Stimulated activated effector memory CD8-positive, alpha-beta T cell treated with anti-CD3 and anti-CD28 coated beads, Interleukin-12 subunit alpha, Interleukin-12 subunit beta, amount 100 ng/mL, for 72 hours (primary cell): ENCODE results near the gene GTF2H4.
A peak's percentile ranks its signal among the peaks of the same experiment; 100 is the strongest.

Experiments
- ATAC-seq: fragments of 150-1000 bp; cut with Tn5 transposase; 2 replicates; pipeline ENCODE4 v1.10.0; 2021
- DNase-seq, 2 donors: peaks; one replicate each; pipeline ENCODE4 v3.0.0; 2021 to 2022; ENCODE audit warnings: low spot score in 2 of 2
- H3K27ac Mint-ChIP-seq: one replicate; pipeline ENCODE4 v1.8.0; 2022; ENCODE audit warnings: mild to moderate bottlenecking, mixed read lengths
- H3K36me3 Mint-ChIP-seq: one replicate; pipeline ENCODE4 v1.8.0; 2022; ENCODE audit warnings: mild to moderate bottlenecking, mixed read lengths
- H3K4me1 Mint-ChIP-seq: one replicate; pipeline ENCODE4 v1.8.0; 2022; ENCODE audit warnings: mixed read lengths
- H3K4me3 Mint-ChIP-seq: one replicate; pipeline ENCODE4 v1.8.0; 2022; ENCODE audit warnings: mild to moderate bottlenecking, mixed read lengths
- H3K9me3 Mint-ChIP-seq: one replicate; pipeline ENCODE4 v1.8.0; 2022; ENCODE audit warnings: mixed read lengths

GTF2H4 gene

DNA sequence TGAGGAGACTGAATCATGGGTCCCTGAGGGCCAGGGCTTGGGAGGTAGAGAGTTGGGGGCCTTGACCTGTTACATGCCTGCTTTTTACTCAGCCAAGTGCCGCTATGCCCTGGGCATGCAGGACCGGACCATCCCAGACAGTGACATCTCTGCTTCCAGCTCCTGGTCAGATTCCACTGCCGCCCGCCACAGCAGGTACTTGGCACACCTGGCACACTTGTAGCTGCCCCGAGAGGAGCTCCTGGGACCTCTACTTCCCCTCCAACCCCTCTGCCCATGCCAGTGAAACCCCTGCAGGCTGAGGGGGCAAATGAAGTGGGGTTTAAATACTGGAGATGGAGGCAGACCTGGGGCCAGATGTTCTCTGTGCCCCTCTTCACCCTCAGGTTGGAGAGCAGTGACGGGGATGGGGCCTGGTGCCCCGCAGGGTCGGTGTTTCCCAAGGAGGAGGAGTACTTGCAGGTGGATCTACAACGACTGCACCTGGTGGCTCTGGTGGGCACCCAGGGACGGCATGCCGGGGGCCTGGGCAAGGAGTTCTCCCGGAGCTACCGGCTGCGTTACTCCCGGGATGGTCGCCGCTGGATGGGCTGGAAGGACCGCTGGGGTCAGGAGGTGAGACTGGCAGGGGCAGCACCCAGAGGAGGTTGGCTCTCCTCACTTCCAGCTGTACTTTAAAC lies 19.1 kb upstream of the GTF2H4 start:
- Mint-ChIP-seq H3K36me3 (peaks cover 6% of the 10 kb centered on the region), H3K9me3 (no peaks in the 10 kb centered on the region), H3K4me1 (peaks cover 20% of the 10 kb centered on the region), H3K27ac (no peak overlapping the region), H3K4me3 (no peak overlapping the region)
- ATAC-seq = no peak
- DNase-seq = no peak

DNA sequence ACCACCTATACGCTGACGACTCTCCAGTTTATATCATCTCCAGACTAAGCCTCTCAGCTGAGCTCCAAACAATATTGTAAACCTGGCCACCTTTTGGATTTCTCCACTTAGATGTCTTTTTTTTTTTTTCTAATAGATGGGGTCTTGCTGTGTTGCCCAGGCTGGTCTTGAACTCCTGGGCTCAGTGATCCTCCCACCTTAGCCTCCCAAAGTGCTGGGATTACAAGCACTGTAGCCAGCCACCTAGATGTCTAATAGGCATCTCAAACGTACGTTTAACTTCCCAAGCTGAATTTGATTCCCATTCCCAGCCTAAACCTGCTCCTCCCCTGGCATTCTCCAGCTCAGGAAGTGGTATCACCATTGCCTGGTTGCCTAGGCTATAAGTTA lies 18.5 kb upstream of the GTF2H4 start:
- Mint-ChIP-seq H3K4me3 (no peak overlapping the region), H3K9me3 (no peaks in the 10 kb centered on the region), H3K36me3 (peaks cover 6% of the 10 kb centered on the region), H3K27ac (no peak overlapping the region), H3K4me1 (peaks cover 20% of the 10 kb centered on the region)
- no peak for DNase-seq
- ATAC-seq = no peak

DNA sequence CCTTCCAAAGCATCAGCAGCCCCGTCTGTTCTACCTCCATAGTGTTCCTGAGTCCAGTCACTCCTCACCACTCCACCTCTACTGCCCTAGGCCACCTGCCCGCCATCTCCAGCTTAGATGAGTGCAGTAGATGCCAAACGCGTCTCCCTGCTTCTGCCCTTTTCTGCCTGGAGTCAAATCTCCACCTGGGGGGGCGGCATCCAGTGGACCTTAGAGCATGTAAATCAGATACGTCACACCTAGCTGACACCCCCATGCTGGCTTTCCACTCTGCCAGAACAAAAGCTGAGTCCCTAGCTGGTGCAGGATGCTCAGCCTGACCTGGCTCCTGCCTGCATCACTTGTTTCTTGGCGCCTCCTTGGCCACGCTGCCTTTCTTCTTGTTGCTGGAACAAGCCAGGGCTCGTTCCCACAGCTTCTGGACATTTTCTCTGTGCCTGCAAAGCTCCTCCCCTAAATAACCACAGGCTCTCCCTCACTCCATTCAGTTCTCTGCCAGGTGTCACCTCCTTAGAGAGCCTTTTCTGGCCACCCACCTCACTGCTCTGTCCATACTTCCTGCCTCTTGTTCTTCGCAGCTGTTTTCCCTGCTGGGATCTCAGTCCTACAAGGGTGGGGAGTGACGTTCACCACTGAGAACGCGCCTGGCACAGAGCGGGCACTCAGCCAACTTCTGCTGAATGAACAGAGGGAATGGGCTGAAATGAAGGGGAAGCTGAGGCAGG lies 17.9 kb upstream of the GTF2H4 start:
- no peak for DNase-seq
- Mint-ChIP-seq H3K4me3 (no peak overlapping the region), H3K9me3 (no peaks in the 10 kb centered on the region), H3K27ac (peak overlapping the region; percentile 54), H3K4me1 (peaks cover 17% of the 10 kb centered on the region), H3K36me3 (peaks cover 6% of the 10 kb centered on the region)
- no peak for ATAC-seq

GRCh38 chr6:30890646-30891449 lies 17.2 kb upstream of the GTF2H4 start:
- Mint-ChIP-seq H3K4me3 (no peak overlapping the region), H3K27ac (peak overlapping the region; percentile 54), H3K4me1 (peaks cover 10% of the 10 kb centered on the region), H3K9me3 (no peaks in the 10 kb centered on the region), H3K36me3 (peaks cover 6% of the 10 kb centered on the region)
- no peak for DNase-seq
- ATAC-seq = no peak

DNA sequence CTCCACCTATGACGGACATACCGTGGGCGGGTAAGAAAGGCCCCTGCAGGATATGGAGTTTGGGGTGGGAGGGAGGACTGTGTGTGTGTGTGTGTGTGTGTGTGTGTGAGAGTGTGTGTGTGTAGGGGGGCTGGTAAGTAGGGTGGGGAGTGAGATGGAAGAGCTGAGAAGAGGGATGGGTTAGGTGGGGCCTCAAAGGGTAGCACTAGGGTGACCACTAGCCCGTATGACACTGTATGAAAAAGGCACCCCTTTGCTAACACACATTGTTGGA lies 16.6 kb upstream of the GTF2H4 start:
- no peak for ATAC-seq
- H3K36me3 Mint-ChIP-seq = peaks cover 6% of the 10 kb centered on the region
- no peak overlapping the region for H3K27ac Mint-ChIP-seq

GRCh38 chr6:30891816-30892538 lies 16.0 kb upstream of the GTF2H4 start:
- Mint-ChIP-seq H3K4me1 (no peaks in the 10 kb centered on the region), H3K4me3 (no peak overlapping the region), H3K27ac (no peak overlapping the region), H3K36me3 (peaks cover 6% of the 10 kb centered on the region), H3K9me3 (no peaks in the 10 kb centered on the region)
- DNase-seq (no peak), ATAC-seq (no peak)

More for the DNA sequence above, 16.6 kb upstream of the GTF2H4 start:
- H3K9me3 Mint-ChIP-seq = no peaks in the 10 kb centered on the region
- no peak for DNase-seq
- peaks cover 4% of the 10 kb centered on the region for H3K4me1 Mint-ChIP-seq
- H3K4me3 Mint-ChIP-seq = no peak overlapping the region

DNA sequence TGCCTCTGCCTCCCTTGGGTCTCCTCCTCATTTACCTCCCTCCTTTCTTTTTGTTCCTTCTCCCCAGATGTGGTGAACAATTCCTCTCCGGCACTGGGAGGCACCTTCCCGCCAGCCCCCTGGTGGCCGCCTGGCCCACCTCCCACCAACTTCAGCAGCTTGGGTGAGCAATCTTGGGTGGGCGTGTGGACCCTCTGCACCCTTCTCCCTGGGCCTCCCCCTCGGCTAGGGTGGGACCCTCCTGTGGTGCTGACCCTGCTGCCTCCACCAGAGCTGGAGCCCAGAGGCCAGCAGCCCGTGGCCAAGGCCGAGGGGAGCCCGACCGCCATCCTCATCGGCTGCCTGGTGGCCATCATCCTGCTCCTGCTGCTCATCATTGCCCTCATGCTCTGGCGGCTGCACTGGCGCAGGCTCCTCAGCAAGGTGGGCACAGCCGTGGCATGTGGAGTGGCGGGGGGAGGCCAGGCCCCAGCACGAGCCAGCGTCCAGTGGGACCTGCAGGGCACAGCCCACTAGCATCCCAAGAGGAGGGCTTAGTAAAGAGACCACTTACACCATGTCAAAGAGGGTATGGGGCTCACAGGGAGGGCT lies 14.9 kb upstream of the GTF2H4 start:
- ATAC-seq (no peak), DNase-seq (no peak)
- peaks cover 6% of the 10 kb centered on the region for H3K36me3 Mint-ChIP-seq
- no peak overlapping the region for H3K4me3 Mint-ChIP-seq
- no peak overlapping the region for H3K27ac Mint-ChIP-seq
- no peaks in the 10 kb centered on the region for H3K4me1 Mint-ChIP-seq
- H3K9me3 Mint-ChIP-seq = no peaks in the 10 kb centered on the region

DNA sequence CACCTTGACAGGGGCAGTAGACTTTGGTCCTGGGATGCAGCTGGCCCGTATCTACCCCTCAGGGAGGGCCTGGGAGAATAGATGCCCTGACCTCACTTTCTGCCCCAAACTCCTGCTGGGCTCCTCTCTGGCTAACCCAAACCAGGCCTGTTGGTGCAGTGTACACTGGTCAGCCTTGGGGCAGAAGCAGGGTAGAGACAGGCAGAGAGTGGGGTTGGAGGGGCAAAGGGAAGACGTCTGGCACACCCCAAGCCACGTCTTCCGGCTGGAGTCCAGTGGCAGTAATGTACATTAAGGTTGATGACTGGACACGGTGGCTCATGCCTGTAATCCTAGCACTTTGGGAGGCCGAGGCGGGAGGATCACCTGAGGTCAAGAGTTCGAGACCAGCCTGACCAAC lies 14.3 kb upstream of the GTF2H4 start:
- Mint-ChIP-seq H3K4me3 (no peak overlapping the region), H3K36me3 (peaks cover 6% of the 10 kb centered on the region), H3K27ac (no peak overlapping the region), H3K4me1 (no peaks in the 10 kb centered on the region), H3K9me3 (no peaks in the 10 kb centered on the region)
- ATAC-seq (no peak), DNase-seq (no peak)

DNA sequence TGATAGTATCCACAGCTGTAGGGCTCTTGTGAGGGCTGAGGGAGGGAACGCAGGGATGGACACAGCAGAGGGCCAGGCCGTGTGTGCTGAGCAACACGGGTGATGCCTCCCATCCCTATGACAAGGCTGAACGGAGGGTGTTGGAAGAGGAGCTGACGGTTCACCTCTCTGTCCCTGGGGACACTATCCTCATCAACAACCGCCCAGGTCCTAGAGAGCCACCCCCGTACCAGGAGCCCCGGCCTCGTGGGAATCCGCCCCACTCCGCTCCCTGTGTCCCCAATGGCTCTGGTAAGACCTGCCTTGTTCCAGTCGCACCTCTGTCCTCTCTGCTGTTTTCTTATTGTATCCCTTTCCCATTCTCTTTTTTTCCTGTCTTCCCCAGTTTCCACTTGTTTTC lies 13.6 kb upstream of the GTF2H4 start:
- ATAC-seq = no peak
- peak overlapping the region; percentile 1 for H3K27ac Mint-ChIP-seq

GRCh38 chr6:30894935-30895334 lies 13.1 kb upstream of the GTF2H4 start:
- Mint-ChIP-seq H3K4me1 (no peaks in the 10 kb centered on the region), H3K4me3 (no peak overlapping the region), H3K36me3 (peaks cover 6% of the 10 kb centered on the region), H3K9me3 (no peaks in the 10 kb centered on the region), H3K27ac (peak overlapping the region; percentile 1)
- DNase-seq = no peak
- no peak for ATAC-seq

More for the DNA sequence above, 13.6 kb upstream of the GTF2H4 start:
- DNase-seq = no peak
- Mint-ChIP-seq H3K9me3 (no peaks in the 10 kb centered on the region), H3K4me3 (no peak overlapping the region), H3K36me3 (peaks cover 6% of the 10 kb centered on the region), H3K4me1 (no peaks in the 10 kb centered on the region)

- H3K4me1 Mint-ChIP-seq = no peaks in the 10 kb centered on the region
- H3K27ac Mint-ChIP-seq = peak overlapping the region; percentile 1
- no peak overlapping the region for H3K4me3 Mint-ChIP-seq
- ATAC-seq (no peak), DNase-seq (no peak)
- H3K36me3 Mint-ChIP-seq = peaks cover 6% of the 10 kb centered on the region
- H3K9me3 Mint-ChIP-seq = no peaks in the 10 kb centered on the region
These were observed 12.7 kb upstream of the GTF2H4 start for GRCh38 chr6:30895343-30895742.

DNA sequence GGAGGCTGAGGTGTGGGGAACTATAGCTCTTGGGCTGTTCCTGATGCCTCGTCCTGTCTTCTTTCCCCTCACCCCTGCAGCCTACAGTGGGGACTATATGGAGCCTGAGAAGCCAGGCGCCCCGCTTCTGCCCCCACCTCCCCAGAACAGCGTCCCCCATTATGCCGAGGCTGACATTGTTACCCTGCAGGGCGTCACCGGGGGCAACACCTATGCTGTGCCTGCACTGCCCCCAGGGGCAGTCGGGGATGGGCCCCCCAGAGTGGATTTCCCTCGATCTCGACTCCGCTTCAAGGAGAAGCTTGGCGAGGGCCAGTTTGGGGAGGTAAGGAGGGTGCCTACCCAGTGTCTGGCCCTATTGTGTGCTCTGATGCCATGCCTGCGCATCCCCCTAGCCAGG lies 11.5 kb upstream of the GTF2H4 start:
- DNase-seq (no peak), ATAC-seq (no peak)
- Mint-ChIP-seq H3K4me1 (no peaks in the 10 kb centered on the region), H3K4me3 (no peak overlapping the region), H3K36me3 (peaks cover 6% of the 10 kb centered on the region), H3K27ac (no peak overlapping the region), H3K9me3 (no peaks in the 10 kb centered on the region)

- Mint-ChIP-seq H3K4me3 (no peak overlapping the region), H3K4me1 (peaks cover 4% of the 10 kb centered on the region), H3K9me3 (no peaks in the 10 kb centered on the region), H3K36me3 (peaks cover 1% of the 10 kb centered on the region), H3K27ac (no peak overlapping the region)
- no peak for DNase-seq
- ATAC-seq = no peak
These were observed 10.1 kb upstream of the GTF2H4 start for GRCh38 chr6:30897882-30898281.

- Mint-ChIP-seq H3K36me3 (no peaks in the 10 kb centered on the region), H3K9me3 (no peaks in the 10 kb centered on the region), H3K4me3 (no peak overlapping the region), H3K27ac (peak overlapping the region; percentile 35), H3K4me1 (peaks cover 5% of the 10 kb centered on the region)
- ATAC-seq (no peak), DNase-seq (no peak)
These were observed 9.2 kb upstream of the GTF2H4 start for GRCh38 chr6:30898750-30899360.
